ENCODE results near the gene GRK3. TPM values are rescaled to one million over a fixed set of nuclear protein-coding genes. Genes with fewer than 3 reads are reported as not detected.

The GRK3 gene
- total RNA-seq, 1 experiment from 2014 or later: 1.3 TPM

Other genes with a start within 250 kb of the GRK3 start
- not detected in 2 replicates for gene MYO18B, start 177.5 kb downstream of the GRK3 start, total RNA-seq (2014; rRNA removed; shearing (Covaris generic); ENCODE audit: low replicate concordance)